Ectodermal cell (in vitro differentiated cells): Measurements from ENCODE around the gene SKP1.

ENCODE experiments used
- H3K27ac ChIP-seq: 2 replicates; pipeline ENCODE4 v1.7.0; 2013; ENCODE audit warnings: mild to moderate bottlenecking, low read depth, low read length; ENCODE audit not compliant: insufficient read depth, poor library complexity, severe bottlenecking
- H3K27me3 ChIP-seq: 2 replicates; pipeline ENCODE4 v1.7.0; 2013; ENCODE audit warnings: mild to moderate bottlenecking, low read length; ENCODE audit not compliant: insufficient read depth, control insufficient read depth, poor library complexity, severe bottlenecking
- H3K36me3 ChIP-seq: one replicate; pipeline ENCODE4 v1.7.0; 2013; ENCODE audit warnings: low read length; ENCODE audit not compliant: control insufficient read depth, insufficient read depth
- H3K4me1 ChIP-seq: one replicate; pipeline ENCODE4 v1.7.0; 2013; ENCODE audit warnings: low read length; ENCODE audit not compliant: control insufficient read depth, insufficient read depth
- H3K4me3 ChIP-seq: 2 replicates; pipeline ENCODE4 v1.7.0; 2013; ENCODE audit warnings: low read depth, low read length, control low read depth; ENCODE audit not compliant: insufficient read depth
- H3K9me3 ChIP-seq: 2 replicates; pipeline ENCODE4 v1.7.0; 2013; ENCODE audit warnings: mild to moderate bottlenecking, low read length, moderate library complexity; ENCODE audit not compliant: control insufficient read depth
- WGBS, 2 experiments: methylation state at CpG; one replicate each; pipeline ENCODE4 v1.1.7; 2013; ENCODE audit warnings: missing lambda C conversion rate in 2 of 2; 5-methylcytosine and 5-hydroxymethylcytosine counted together

The SKP1 gene

DNA sequence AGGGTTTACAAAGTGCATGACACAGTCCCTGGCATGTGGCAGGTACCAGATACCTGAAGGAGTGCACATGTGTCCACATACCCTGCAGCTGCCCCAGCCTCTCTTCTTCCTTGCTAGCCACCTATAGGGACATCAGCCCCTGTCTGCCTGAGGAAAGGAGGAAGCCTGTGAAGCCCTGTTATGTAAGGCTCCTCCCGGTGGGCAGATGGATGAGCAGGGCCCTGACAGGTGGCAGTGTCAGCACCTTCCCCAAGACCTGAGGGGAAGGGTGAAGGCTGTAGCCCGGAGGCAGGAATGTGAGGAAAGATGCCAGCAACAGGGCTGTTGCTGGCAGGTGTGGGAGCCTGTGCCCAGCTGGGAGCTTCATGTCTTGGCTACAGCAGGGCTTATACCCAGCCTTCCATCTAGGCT lies 40.5 kb downstream of the SKP1 start:
- Histone ChIP-seq H3K27me3 (no peaks in the 10 kb centered on the region), H3K9me3 (no peaks in the 10 kb centered on the region), H3K36me3 (peaks cover 3% of the 10 kb centered on the region), H3K27ac (no peak overlapping the region), H3K4me3 (no peak overlapping the region), H3K4me1 (no peaks in the 10 kb centered on the region)
- 90 to 93% methylated on average over 2 of the region's 2 CpGs for WGBS, 2 experiments

DNA sequence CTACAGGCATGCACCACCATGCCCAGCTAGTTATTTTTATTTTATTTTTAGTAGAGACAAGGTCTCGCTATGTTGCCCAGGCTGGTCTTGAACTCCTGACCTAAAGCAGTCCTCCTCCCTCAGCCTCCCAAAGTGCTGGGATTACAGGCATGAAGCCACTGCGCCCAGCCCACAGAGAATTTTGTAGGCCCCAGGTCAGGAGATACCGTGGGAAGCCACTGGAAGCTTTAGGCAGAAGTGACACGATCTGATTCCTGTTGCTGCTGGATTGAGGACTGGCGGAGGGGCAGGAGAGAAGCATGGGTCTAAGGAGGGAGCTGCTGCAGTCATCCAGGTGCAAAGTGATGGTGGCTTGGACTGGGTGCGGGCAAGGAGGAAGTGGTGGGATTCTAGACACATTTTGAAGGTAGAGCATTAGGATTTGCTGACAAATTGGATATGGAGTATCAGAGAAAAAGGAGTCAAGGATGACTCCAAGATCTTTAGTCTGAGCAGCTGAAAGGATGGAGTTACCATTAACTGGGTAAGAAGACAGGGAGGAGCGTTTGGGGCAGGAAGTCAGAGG lies 41.6 kb downstream of the SKP1 start:
- H3K4me3 ChIP-seq, result no peak overlapping the region
- H3K4me1 ChIP-seq, result no peaks in the 10 kb centered on the region
- no peaks in the 10 kb centered on the region for H3K27me3 ChIP-seq
- H3K9me3 ChIP-seq, result no peaks in the 10 kb centered on the region
- peaks cover 3% of the 10 kb centered on the region for H3K36me3 ChIP-seq
- WGBS, 2 experiments, result 94 to 95% methylated on average over 7 of the region's 7 CpGs
- H3K27ac ChIP-seq, result no peak overlapping the region

DNA sequence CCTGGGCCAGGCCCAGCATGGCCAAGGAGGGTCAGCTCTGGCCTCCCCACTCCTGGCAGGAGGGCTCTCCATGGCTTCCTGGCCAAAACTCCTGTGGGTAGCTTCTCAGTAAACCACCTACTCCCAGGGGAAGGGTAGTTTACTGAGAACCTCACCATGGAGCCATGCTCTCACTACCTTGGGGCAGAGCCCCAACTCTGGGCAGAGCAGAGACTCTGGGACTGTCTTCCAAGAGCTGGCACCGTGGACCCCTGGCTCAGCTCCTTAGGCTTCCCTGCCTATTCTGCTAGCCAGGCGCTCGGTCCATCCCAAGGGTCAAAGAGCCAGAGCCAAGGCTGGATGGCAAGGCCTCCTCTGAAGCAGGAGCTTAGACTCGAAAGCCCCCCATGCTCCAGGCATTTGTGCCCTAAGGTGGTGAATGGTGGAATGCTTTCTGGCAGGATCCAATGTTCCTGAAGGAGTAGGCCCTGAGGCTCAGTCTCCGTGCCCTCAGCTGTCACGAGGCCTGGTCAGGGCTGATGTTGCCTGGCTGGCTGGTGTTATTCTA lies 42.7 kb downstream of the SKP1 start:
- Histone ChIP-seq H3K27ac (no peak overlapping the region), H3K36me3 (peaks cover 3% of the 10 kb centered on the region), H3K4me3 (no peak overlapping the region), H3K9me3 (no peaks in the 10 kb centered on the region), H3K27me3 (no peaks in the 10 kb centered on the region), H3K4me1 (no peaks in the 10 kb centered on the region)
- WGBS, 2 experiments, result 92 to 93% methylated on average over 6 of the region's 6 CpGs

DNA sequence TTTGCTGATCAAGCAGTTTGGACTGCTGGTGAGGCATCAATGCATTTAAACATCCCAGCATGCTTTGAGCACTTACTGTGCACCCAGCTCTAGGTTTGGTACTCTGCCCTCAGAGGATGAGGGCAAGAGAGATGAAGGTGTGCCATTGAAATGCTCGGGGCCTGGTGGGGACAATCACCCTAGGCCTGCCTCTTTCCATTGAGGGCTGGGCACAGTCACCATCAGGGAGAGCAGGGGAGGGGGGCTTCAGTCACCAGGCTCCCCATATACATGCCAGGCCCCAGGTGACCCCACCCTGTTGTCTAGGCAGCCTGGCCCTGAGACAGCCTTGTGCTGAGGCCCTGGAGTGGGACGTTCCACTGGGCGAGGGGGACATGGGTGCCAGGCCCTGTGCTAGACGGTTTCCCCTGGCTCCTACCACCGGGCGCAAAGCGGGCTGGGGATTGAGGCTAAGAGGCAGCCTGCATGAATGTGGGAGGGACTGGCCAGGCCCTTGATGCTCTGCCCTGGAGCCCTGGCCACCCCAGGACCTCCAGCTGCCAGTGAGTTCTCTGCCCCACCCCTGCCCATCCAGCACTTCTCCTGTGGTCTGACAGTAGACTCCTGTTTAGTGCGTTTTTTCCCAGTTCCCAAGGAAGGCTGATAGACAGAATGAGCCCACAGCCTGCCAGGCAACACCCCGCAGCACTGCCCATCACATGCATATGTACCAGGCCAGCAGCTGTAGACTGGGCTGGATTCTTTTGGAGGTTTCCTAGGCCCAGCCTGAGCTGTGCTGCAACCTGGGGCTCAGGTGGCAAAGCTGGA lies 43.4 kb downstream of the SKP1 start:
- H3K27me3 ChIP-seq, result no peaks in the 10 kb centered on the region
- WGBS, 2 experiments, result 94 to 96% methylated on average over 9 of the region's 9 CpGs
- no peak overlapping the region for H3K4me3 ChIP-seq
- no peak overlapping the region for H3K27ac ChIP-seq
- H3K4me1 ChIP-seq, result no peaks in the 10 kb centered on the region
- H3K36me3 ChIP-seq, result peaks cover 3% of the 10 kb centered on the region
- H3K9me3 ChIP-seq, result no peaks in the 10 kb centered on the region

DNA sequence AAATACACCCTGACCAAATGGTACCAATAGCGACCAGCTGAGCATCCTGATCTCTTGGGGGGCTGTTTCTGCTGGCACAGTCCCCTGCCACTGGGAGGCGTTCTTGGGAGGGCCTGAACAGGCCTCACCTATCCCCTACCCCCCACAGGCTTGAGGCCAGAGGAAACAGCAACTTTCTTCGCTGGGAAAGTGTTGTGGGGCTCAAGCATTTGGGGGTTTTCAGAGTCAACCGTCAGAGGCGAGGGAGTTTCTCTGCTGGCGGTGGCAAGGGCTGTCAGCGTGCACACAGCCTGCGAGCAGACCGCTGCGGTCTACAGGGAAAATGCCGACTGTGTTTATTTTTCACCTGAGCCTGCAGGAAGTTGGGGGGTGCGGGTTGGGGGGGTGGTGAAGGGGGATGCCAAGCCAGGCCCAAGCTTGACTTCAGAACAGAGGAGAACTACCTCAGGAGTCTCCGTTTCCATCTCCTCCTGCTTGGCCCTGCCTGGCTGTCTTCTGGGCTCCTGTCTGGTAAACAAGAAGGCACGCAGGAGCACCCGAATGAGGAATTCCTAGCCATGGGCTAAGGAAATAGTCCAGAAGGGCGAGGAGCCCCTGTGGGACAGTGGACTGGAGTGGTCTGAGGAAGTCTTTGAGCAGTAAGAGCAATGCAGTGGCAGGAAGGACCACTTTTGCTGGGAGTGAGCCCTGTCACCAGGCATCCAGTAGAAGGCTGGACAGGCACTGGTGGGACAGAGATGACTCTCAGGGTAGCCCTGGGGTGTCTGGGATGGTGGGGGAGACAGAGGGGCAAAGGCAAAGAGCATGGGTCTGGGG lies 44.2 kb downstream of the SKP1 start:
- Histone ChIP-seq H3K9me3 (no peaks in the 10 kb centered on the region), H3K36me3 (peaks cover 3% of the 10 kb centered on the region), H3K4me3 (no peak overlapping the region), H3K4me1 (no peaks in the 10 kb centered on the region), H3K27me3 (no peaks in the 10 kb centered on the region), H3K27ac (no peak overlapping the region)
- 88 to 90% methylated on average over 16 of the region's 16 CpGs for WGBS, 2 experiments

DNA sequence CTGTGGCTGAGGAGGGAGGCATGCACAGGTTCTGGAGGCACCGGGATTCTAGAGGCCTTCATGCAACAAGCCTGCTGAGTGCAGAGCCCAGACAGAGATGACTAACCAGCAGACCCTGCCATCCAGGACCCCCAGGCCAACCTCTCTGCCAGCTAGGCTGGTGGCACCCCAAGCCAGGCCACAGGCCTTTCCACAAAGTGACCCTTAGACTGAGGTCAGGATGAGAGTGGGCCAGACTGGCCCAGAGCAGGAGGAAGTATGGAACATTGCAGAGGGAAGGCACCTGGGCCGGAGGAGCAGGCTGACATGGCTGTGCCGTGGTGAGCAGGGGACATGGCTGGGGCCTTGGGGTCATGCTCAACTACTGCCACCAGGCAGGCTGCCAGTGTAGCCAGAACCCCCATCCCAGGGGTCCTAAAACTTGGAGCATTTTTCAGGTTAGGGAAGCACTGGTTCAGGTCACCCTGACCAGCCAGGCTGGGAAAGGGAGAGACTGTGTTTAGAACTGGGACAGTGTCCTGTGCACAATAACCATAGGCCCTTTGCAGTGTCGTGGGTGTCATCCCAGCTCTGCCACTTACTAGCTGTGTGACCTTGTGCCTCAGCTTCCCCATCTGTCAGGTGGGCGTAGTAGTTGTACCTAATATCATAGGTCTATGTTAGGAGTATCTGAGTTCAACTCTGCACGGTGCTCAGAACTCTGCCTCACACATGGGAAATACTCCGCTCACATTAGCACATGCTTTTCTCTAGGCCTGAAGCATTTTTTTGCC lies 45.0 kb downstream of the SKP1 start:
- no peak overlapping the region for H3K27ac ChIP-seq
- H3K27me3 ChIP-seq, result no peaks in the 10 kb centered on the region
- no peaks in the 10 kb centered on the region for H3K9me3 ChIP-seq
- no peaks in the 10 kb centered on the region for H3K4me1 ChIP-seq
- no peak overlapping the region for H3K4me3 ChIP-seq
- H3K36me3 ChIP-seq, result peaks cover 3% of the 10 kb centered on the region
- 95% methylated on average over 7 of the region's 7 CpGs for WGBS, 2 experiments

DNA sequence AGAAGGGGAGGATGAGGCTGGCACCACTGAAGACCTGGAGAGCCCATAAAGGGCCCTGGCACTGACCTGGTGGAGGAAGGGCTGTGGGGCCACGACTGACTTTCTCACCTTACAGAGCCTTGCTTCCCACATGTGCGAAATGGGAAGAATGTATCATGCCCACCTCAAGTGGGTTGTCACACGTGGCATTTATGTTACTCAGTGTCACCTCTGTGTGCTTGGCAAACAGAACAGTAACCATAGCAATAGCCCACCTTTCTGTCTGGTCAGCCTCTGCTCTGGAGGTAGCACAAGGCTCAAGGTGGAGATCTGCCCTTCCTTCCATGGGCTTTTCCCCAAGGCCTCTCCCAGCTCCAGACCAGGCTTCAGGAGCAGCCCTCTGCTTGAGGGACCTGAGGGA lies 45.6 kb downstream of the SKP1 start:
- H3K9me3 ChIP-seq, result no peaks in the 10 kb centered on the region
- H3K36me3 ChIP-seq, result peaks cover 3% of the 10 kb centered on the region
- WGBS, 2 experiments, result 90 to 93% methylated on average over 3 of the region's 3 CpGs
- no peaks in the 10 kb centered on the region for H3K27me3 ChIP-seq
- no peak overlapping the region for H3K4me3 ChIP-seq
- no peaks in the 10 kb centered on the region for H3K4me1 ChIP-seq
- H3K27ac ChIP-seq, result no peak overlapping the region

DNA sequence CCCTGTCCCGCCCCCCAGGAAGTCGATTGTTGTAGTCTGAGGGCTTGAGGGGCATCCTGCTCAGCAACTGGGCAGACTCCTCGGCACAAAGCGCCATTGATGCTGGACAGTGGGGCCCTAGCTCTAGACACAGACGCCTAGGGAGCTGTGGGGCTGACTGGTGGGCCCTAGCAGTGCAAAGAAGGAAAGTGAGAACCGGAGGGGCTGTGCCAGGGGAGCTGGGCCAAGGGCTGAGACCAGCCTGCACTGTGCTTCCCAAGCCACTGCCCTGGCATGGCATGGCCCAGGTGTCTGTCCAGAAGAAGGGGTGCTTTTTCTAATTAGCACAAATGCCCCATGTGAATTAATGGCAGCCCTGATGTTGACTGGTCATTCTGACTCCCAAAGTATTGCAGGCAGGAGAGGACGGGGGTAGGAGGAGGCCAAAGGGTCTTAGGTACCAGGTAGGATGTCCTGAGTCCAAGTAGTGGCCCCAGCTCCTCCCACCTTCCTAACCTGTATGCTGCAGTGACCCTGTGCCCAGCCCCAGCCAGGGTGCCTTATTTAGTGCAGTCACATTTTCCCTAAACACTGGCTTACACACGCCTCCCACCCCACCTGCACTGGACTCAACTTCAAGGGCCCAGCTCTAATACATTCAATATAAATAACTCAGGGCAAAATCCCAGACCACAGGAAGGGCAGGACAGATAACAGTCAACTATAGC lies 46.4 kb downstream of the SKP1 start:
- no peaks in the 10 kb centered on the region for H3K4me1 ChIP-seq
- no peaks in the 10 kb centered on the region for H3K9me3 ChIP-seq
- no peaks in the 10 kb centered on the region for H3K27me3 ChIP-seq
- H3K36me3 ChIP-seq, result no peaks in the 10 kb centered on the region
- no peak overlapping the region for H3K4me3 ChIP-seq
- no peak overlapping the region for H3K27ac ChIP-seq
- 94% methylated on average over 8 of the region's 8 CpGs for WGBS, 2 experiments

DNA sequence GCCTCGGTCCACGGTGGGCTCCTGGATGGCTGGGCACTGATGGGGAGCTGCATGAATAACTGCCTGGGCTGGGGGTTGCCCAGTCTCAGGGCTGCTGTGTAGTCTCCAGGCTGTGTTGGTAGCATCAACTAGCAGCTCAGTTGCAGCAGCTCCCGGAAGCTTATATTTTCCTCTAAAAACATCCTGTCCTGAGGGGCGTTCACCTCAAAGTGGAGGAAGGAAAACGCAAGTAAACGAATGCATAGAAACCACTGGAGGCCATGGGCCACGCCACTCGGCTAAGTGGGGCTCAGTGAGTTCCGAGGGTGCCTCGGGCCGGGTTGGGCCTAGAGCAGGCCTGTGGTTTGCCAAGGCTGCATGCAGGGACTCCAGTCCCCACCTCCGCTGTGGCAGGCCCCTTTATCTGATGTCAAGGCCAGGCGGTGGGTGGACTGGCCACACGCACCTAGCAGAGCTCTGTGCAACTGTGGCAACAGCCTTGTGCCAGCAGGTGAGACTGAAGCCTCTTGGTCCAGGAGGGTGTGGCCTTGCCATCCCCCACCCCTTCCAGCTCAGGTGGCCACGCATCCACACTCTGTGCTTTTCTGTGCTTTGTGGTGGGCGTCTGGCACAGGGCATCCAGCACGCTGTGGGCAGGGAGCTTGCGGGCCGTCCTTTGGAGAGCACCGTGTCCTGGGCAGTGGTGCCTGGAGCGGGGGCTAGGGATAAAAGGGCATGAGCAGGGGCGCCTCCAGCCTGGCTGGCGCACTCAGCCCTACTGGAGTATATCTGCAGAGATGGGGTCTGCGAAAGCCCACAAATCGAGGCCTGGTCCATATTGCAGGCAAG lies 47.1 kb downstream of the SKP1 start:
- H3K36me3 ChIP-seq, result no peaks in the 10 kb centered on the region
- H3K4me3 ChIP-seq, result no peak overlapping the region
- WGBS, 2 experiments, result 95% methylated on average over 25 of the region's 25 CpGs
- H3K9me3 ChIP-seq, result no peaks in the 10 kb centered on the region
- no peaks in the 10 kb centered on the region for H3K27me3 ChIP-seq
- H3K4me1 ChIP-seq, result no peaks in the 10 kb centered on the region
- no peak overlapping the region for H3K27ac ChIP-seq
